Endometrial microvascular endothelial cells (primary cell): Measurements from ENCODE around the gene TRAPPC10. TPM values are rescaled to one million over a fixed set of nuclear protein-coding genes. Genes with fewer than 3 reads are reported as not detected.

ENCODE experiments used
- in situ Hi-C: cut with HindIII; loops from 2 replicates; pipeline ENCODE4 v1.10.0; 2017; ENCODE audit warnings: low sequenced_read_pairs, low pct_unique_long_range_greater_than_20kb; ENCODE audit errors: inconsistent ontology term
- total RNA-seq: library from RNA; depleted of rRNA; stranded (reverse); fragments of >200 nt; gene quantifications from one replicate; pipeline ENCODE4 v1.2.3, GENCODE V29; 2015; ENCODE audit errors: inconsistent ontology term

TRAPPC10 gene
- total RNA-seq, 1 donor from 2014 or later = 19.0 TPM

- in situ Hi-C loops = no loop called here
Observed at GRCh38 chr21:43981871-43982210, 30.3 kb upstream of the TRAPPC10 start.

GRCh38 chr21:43982489-43983078 is 29.5 kb upstream of the TRAPPC10 start:
- in situ Hi-C loops = no loop called here

DNA sequence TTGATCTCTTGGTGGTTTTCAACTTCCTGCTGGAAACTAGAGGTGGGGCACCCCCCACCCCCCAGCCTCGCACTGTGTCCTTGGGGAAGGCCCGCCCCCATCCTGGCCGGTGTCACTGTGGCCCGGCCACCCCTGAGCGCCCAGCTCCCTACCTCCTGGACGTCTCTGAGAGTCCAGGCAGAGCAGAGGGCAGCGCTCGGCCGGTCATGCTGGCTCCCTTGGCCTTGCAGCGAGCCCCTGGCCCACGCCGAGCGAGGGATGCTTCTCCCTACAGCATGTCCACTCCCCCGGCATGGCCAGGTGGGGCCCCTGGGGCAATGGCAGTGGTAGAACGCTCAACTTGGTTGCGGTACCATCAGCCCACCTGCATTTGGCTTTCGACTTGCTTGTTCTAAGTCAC is 28.7 kb upstream of the TRAPPC10 start:
- in situ Hi-C loops = no loop called here

DNA sequence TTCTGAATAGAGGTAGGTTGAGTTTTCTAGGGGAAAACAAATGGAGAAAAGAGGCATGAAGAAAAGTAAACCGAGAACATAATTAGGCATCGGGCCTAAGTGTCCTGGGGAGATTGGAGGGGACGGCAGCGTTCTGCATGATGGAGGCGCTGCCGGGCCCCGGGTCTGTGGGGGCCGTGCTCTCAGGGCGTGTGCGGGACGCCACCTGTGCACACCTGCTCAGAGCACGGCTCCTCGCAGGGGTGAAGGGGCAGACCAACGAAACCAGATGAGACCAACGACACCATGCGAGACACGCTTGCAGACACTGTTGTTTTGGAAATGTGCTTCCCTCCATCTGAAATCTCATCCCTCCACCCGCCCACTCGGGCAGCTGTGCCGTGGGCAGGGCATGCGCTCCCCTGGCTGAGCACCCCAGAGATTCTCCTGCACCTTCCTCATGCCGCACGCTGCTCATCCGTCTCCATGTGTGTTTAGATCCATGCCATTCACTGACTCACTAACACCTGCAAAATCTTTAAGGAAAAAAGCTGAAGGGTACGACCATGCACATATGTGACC is 28.2 kb upstream of the TRAPPC10 start:
- in situ Hi-C loops = no loop called here

- in situ Hi-C loops = no loop called here
Observed at GRCh38 chr21:43984905-43985689, 27.0 kb upstream of the TRAPPC10 start.

- in situ Hi-C loops = no loop called here
Observed at GRCh38 chr21:43985690-43986251, 26.3 kb upstream of the TRAPPC10 start.

GRCh38 chr21:43986544-43987451 is 25.3 kb upstream of the TRAPPC10 start:
- in situ Hi-C loops = no loop called here

DNA sequence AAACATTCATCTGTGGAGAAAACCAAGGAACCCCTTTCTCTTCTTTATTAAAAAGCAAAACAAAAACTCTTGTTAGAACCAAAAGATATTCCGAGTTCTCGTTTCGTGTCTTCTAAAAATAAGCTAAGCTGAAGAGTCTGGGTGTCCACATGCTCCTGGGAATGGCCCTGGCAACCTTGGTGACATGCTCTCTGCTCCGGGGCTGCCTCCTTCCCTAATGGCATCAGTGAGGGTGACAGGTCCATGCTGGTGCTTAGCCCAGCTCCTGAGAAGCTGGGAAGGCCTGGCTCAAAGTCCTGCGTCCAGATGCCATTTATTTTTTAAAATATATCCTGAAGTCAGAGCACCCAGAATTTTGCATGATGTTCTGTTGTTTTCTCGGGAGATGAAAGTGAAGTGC is 24.6 kb upstream of the TRAPPC10 start:
- in situ Hi-C loops = no loop called here

DNA sequence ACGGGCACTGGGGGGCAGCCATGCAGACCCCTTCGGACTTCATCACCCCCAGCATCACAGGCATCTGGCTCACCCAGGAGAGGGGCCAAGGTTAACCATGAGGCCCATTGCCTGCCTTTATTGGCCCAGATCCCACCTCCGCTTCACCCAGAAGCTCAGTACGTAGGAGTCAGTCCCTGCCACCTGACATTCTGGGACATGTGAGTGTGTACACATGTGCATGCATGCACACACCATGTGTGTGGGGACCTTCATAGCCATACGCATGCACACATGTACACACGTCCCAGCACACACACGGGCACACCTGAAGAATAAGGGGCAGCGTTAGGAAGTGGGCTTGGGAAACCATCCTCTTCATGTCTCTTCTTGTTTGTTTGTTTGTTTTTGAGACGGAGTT is 24.1 kb upstream of the TRAPPC10 start:
- in situ Hi-C loops = no loop called here

GRCh38 chr21:43988506-43989230 is 23.4 kb upstream of the TRAPPC10 start:
- in situ Hi-C loops = no loop called here

GRCh38 chr21:43989401-43989800 is 22.7 kb upstream of the TRAPPC10 start:
- in situ Hi-C loops = no loop called here

GRCh38 chr21:43991447-43991991 is 20.6 kb upstream of the TRAPPC10 start:
- in situ Hi-C loops = no loop called here

DNA sequence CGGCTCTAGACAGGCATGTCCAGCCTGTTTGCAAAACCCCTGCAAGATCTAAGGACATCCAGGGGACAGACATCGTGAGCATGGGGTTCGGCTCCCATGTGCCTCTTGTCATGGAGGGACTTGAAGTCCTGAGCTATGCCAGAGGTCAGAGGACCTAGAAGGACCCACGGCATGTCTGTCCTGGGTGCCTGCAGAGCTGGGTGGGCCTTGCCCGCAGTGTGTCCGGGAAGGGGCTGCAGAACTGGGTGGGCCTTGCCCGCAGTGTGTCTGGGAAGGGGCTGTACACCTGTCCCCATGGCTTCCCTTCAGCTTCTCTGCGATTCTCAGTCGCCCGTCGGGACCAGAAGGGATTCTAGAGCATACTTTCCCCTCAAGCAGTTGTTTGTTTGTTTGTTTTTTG is 20.0 kb upstream of the TRAPPC10 start:
- in situ Hi-C loops = no loop called here

GRCh38 chr21:43993420-43993934 is 18.6 kb upstream of the TRAPPC10 start:
- in situ Hi-C loops = no loop called here

- in situ Hi-C loops = no loop called here
Observed at GRCh38 chr21:43994085-43994484, 18.0 kb upstream of the TRAPPC10 start.

GRCh38 chr21:43994646-43995045 is 17.5 kb upstream of the TRAPPC10 start:
- in situ Hi-C loops = no loop called here

GRCh38 chr21:43995521-43996105 is 16.5 kb upstream of the TRAPPC10 start:
- in situ Hi-C loops = no loop called here
